ENCODE measurements around the gene CADM2. TPM values are rescaled to one million over a fixed set of nuclear protein-coding genes. Genes with fewer than 3 reads are reported as not detected.

Gene CADM2
- total RNA-seq, 2 donors from 2014 or later: 24.1 to 29.8 TPM

GRCh38 chr3:85053626-85054025 is 94.8 kb downstream of the CADM2 start:
- H3K27ac Mint-ChIP-seq: no peak overlapping the region
- no peak for TF ChIP-seq CTCF (conservative IDR thresholded peaks at IDR 0.05)
- H3K4me1 Mint-ChIP-seq: no peaks in the 10 kb centered on the region
- no peaks in the 10 kb centered on the region for H3K9me3 ChIP-seq (ENCODE audit: control insufficient read depth, low read length)
- H3K36me3 ChIP-seq (ENCODE audit: control insufficient read depth, insufficient read depth, low read length): no peaks in the 10 kb centered on the region
- H3K9me3 Mint-ChIP-seq: no peaks in the 10 kb centered on the region
- no peak overlapping the region for H3K4me3 Mint-ChIP-seq
- no peaks in the 10 kb centered on the region for H3K27me3 ChIP-seq (ENCODE audit: control insufficient read depth, insufficient read depth, low read length, poor library complexity, severe bottlenecking)
- H3K36me3 Mint-ChIP-seq (ENCODE audit: low read depth): no peaks in the 10 kb centered on the region
- no peaks in the 10 kb centered on the region for H3K4me1 ChIP-seq (ENCODE audit: control insufficient read depth, insufficient read depth, low read length)
- no peak overlapping the region for H3K4me3 ChIP-seq (ENCODE audit: low read length)
- no peak overlapping the region for H3K27ac ChIP-seq (ENCODE audit: low read depth, low read length)
- DNase-seq: no peak
- no peak overlapping the region for H3K9ac ChIP-seq (ENCODE audit: extremely low read depth, low read length, poor library complexity, severe bottlenecking)
- no peaks in the 10 kb centered on the region for H3K27me3 Mint-ChIP-seq (ENCODE audit: insufficient read depth)
- 91 to 100% methylated on average over 1 of the region's 1 CpG for WGBS, 2 experiments (ENCODE audit: insufficient coverage in 1 of 2, insufficient read length in 1 of 2)

GRCh38 chr3:85054579-85054978 is 95.8 kb downstream of the CADM2 start:
- no peaks in the 10 kb centered on the region for H3K9me3 ChIP-seq (ENCODE audit: control insufficient read depth, low read length)
- H3K9me3 Mint-ChIP-seq: no peaks in the 10 kb centered on the region
- H3K4me3 Mint-ChIP-seq: no peak overlapping the region
- H3K36me3 Mint-ChIP-seq (ENCODE audit: low read depth): no peaks in the 10 kb centered on the region
- 91 to 100% methylated on average over 2 to 3 of the region's 3 CpGs for WGBS, 2 experiments (ENCODE audit: insufficient coverage in 1 of 2, insufficient read length in 1 of 2)
- no peaks in the 10 kb centered on the region for H3K27me3 Mint-ChIP-seq (ENCODE audit: insufficient read depth)
- no peaks in the 10 kb centered on the region for H3K27me3 ChIP-seq (ENCODE audit: control insufficient read depth, insufficient read depth, low read length, poor library complexity, severe bottlenecking)
- no peak overlapping the region for H3K27ac ChIP-seq (ENCODE audit: low read depth, low read length)
- DNase-seq: no peak
- no peaks in the 10 kb centered on the region for H3K4me1 Mint-ChIP-seq
- H3K36me3 ChIP-seq (ENCODE audit: control insufficient read depth, insufficient read depth, low read length): no peaks in the 10 kb centered on the region
- no peak overlapping the region for H3K9ac ChIP-seq (ENCODE audit: extremely low read depth, low read length, poor library complexity, severe bottlenecking)
- no peaks in the 10 kb centered on the region for H3K4me1 ChIP-seq (ENCODE audit: control insufficient read depth, insufficient read depth, low read length)
- no peak overlapping the region for H3K4me3 ChIP-seq (ENCODE audit: low read length)
- TF ChIP-seq CTCF (conservative IDR thresholded peaks at IDR 0.05): no peak
- no peak overlapping the region for H3K27ac Mint-ChIP-seq

GRCh38 chr3:85068911-85069310 is 110.1 kb downstream of the CADM2 start:
- WGBS, 2 experiments (ENCODE audit: insufficient coverage in 1 of 2, insufficient read length in 1 of 2): 92% methylated on average over 1 of the region's 1 CpG; no CpG with 5 or more reads in 1 of the 2 experiments
- no peaks in the 10 kb centered on the region for H3K27me3 Mint-ChIP-seq (ENCODE audit: insufficient read depth)
- Histone ChIP-seq H3K9me3 (ENCODE audit: control insufficient read depth, low read length) (no peaks in the 10 kb centered on the region), H3K4me3 (ENCODE audit: low read length) (no peak overlapping the region), H3K36me3 (ENCODE audit: control insufficient read depth, insufficient read depth, low read length) (no peaks in the 10 kb centered on the region), H3K27ac (ENCODE audit: low read depth, low read length) (no peak overlapping the region), H3K27me3 (ENCODE audit: control insufficient read depth, insufficient read depth, low read length, poor library complexity, severe bottlenecking) (no peaks in the 10 kb centered on the region), H3K9ac (ENCODE audit: extremely low read depth, low read length, poor library complexity, severe bottlenecking) (no peak overlapping the region), H3K4me1 (ENCODE audit: control insufficient read depth, insufficient read depth, low read length) (peaks cover 3% of the 10 kb centered on the region)
- TF ChIP-seq CTCF (conservative IDR thresholded peaks at IDR 0.05): no peak
- H3K4me1 Mint-ChIP-seq: peaks cover 18% of the 10 kb centered on the region
- no peaks in the 10 kb centered on the region for H3K36me3 Mint-ChIP-seq (ENCODE audit: low read depth)
- H3K4me3 Mint-ChIP-seq: no peak overlapping the region
- no peak for DNase-seq
- H3K27ac Mint-ChIP-seq: no peak overlapping the region
- H3K9me3 Mint-ChIP-seq: no peaks in the 10 kb centered on the region

Data from endodermal cell (in vitro differentiated cells).